HepG2 (cell line): ENCODE data around the gene PLOD3. TPM values are rescaled to one million over a fixed set of nuclear protein-coding genes. Genes with fewer than 3 reads are reported as not detected.
A peak's percentile ranks its signal among the peaks of the same experiment; 100 is the strongest.

Source experiments
- ATAC-seq: fragments of 200-7000 bp; cut with Tn5 transposase; 3 replicates; pipeline ENCODE4 v1.9.1; 2020; ENCODE audit warnings: mild to moderate bottlenecking, moderate library complexity
- BruUV-seq: library from RNA; stranded (reverse); fragments of 400-500 nt; replicated peaks from 2 replicates; lab custom pipeline; 2021; lab: Mats Ljungman, UMichigan
- CTCF ChIA-PET: fragments of 300-600 bp; formaldehyde crosslinking; extraction: SDS; loops from one replicate; lab custom pipeline; 2021; ENCODE audit warnings: low total read pairs, inconsistent platforms, low intra/inter-chr PET ratio; lab: Yijun Ruan, JAX
- POLR2A ChIA-PET: fragments of 350-600 bp; sonication (Branson Sonifier 250); formaldehyde crosslinking; loops from one replicate; lab custom pipeline; 2020; ENCODE audit warnings: antibody characterized with exemption, inconsistent platforms; lab: Yijun Ruan, JAX
- DNase-seq: peaks from one replicate; pipeline ENCODE4 v3.0.0-alpha.2; 2015; ENCODE audit warnings: low spot score
- FAIRE-seq: peaks from 3 replicates; lab custom pipeline; 2011; peaks lifted over from hg19 to GRCh38; lab: Jason Lieb, UNC
- H2AFZ ChIP-seq: one replicate; pipeline ENCODE4 v1.6.1; 2011; ENCODE audit warnings: low read length, inconsistent platforms
- H3K27ac ChIP-seq: fragments of 300-600 bp; 3 replicates; pipeline ENCODE4 v1.8.0; 2011; ENCODE audit warnings: mixed run types, mild to moderate bottlenecking, mixed read lengths, low read length, inconsistent platforms; ENCODE audit not compliant: insufficient read depth; ENCODE audit errors: extremely low read length
- H3K27me3 ChIP-seq, 2 experiments: fragments of 200-600 bp in 1 of 2; 2 replicates in 1 of 2; 3 replicates in 1 of 2; pipeline versions ENCODE4 v1.6.0 to v1.8.0; 2011; ENCODE audit warnings: low read length in 2 of 2, mild to moderate bottlenecking in 2 of 2, moderate library complexity in 2 of 2, inconsistent platforms in 1 of 2; ENCODE audit not compliant: insufficient read depth in 2 of 2, control insufficient read depth in 1 of 2
- H3K36me3 ChIP-seq, 2 experiments: fragments of 200-600 bp in 1 of 2; replicated peaks in 1 of 2; 2 replicates in 1 of 2; 3 replicates in 1 of 2; pipeline versions ENCODE4 v1.5.1 to v1.8.0; 2011; ENCODE audit warnings: low read length in 2 of 2, inconsistent platforms in 1 of 2; ENCODE audit not compliant: insufficient read depth in 2 of 2, control insufficient read depth in 1 of 2
- H3K4me1 ChIP-seq: 2 replicates; pipeline ENCODE4 v1.5.1; 2012; ENCODE audit warnings: low read length, inconsistent platforms; ENCODE audit not compliant: insufficient read depth
- H3K4me2 ChIP-seq: 2 replicates; pipeline ENCODE4 v1.6.0; 2011; ENCODE audit warnings: low read depth, low read length, inconsistent platforms
- H3K4me3 ChIP-seq, 3 experiments: fragments of 200-600 bp in 1 of 3; sonication (generic), shearing (Covaris generic) in 1 of 3; replicated peaks in 1 of 3; 2 replicates each; pipeline ENCODE4 v1.5.1; 2011 to 2016; ENCODE audit warnings: low read length in 3 of 3, inconsistent platforms in 2 of 3, low read depth in 2 of 3, mild to moderate bottlenecking in 2 of 3, control low read depth in 1 of 3, mixed read lengths in 1 of 3; ENCODE audit not compliant: insufficient read depth in 1 of 3
- H3K79me2 ChIP-seq: one replicate; pipeline ENCODE4 v1.6.1; 2011; ENCODE audit warnings: low read length, inconsistent platforms; ENCODE audit not compliant: insufficient read depth
- H3K9ac ChIP-seq: 2 replicates; pipeline ENCODE4 v1.6.0; 2011; ENCODE audit warnings: mild to moderate bottlenecking, low read depth, low read length, inconsistent platforms; ENCODE audit not compliant: insufficient read depth
- H3K9me3 ChIP-seq: 2 replicates; pipeline ENCODE4 v1.5.1; 2012; ENCODE audit warnings: mild to moderate bottlenecking, low read length
- H4K20me1 ChIP-seq: 2 replicates; pipeline ENCODE4 v1.6.0; 2011; ENCODE audit warnings: inconsistent platforms, mild to moderate bottlenecking, low read length, moderate library complexity; ENCODE audit not compliant: insufficient read depth
- AGO1 ChIP-seq: fragments of 200-400 bp; formaldehyde crosslinking; IDR thresholded peaks from 2 replicates; pipeline ENCODE4 v1.6.1; 2017; ENCODE audit warnings: mild to moderate bottlenecking, low read depth, low read length, moderate library complexity; ENCODE audit not compliant: poor library complexity, severe bottlenecking
- CHD2 ChIP-seq: IDR thresholded peaks from 2 replicates; pipeline ENCODE4 v1.6.1; 2011; ENCODE audit warnings: low read depth, low read length, improper control_type of control experiment
- HNF4G ChIP-seq, 2 experiments: sonication (generic) in 1 of 2; formaldehyde crosslinking in 1 of 2; IDR thresholded peaks; 2 replicates each; pipeline versions ENCODE4 v1.4.0 to v1.6.1; 2011 to 2020; ENCODE audit warnings: borderline replicate concordance in 2 of 2, low read depth in 2 of 2, mild to moderate bottlenecking in 2 of 2, low read length in 1 of 2, missing genetic modification reagents in 1 of 2, moderate library complexity in 1 of 2
- KDM6A ChIP-seq: IDR thresholded peaks from 2 replicates; pipeline ENCODE4 v1.6.1; 2016; ENCODE audit warnings: low read depth
- RFX1 ChIP-seq: fragments of 450-650 bp; IDR thresholded peaks from 2 replicates; pipeline ENCODE4 v1.6.1; 2017
- ZIK1 ChIP-seq: sonication (generic); formaldehyde crosslinking; IDR thresholded peaks from 2 replicates; pipeline ENCODE4 v1.5.0; 2020; ENCODE audit warnings: mild to moderate bottlenecking, low read depth, missing genetic modification reagents, borderline replicate concordance
- ZNF10 ChIP-seq: sonication (generic); formaldehyde crosslinking; IDR thresholded peaks from 2 replicates; pipeline ENCODE4 v1.4.0; 2020; ENCODE audit warnings: mild to moderate bottlenecking, low read depth, missing genetic modification reagents, borderline replicate concordance
- ZNF121 ChIP-seq: sonication (generic); formaldehyde crosslinking; IDR thresholded peaks from 2 replicates; pipeline ENCODE4 v1.5.0; 2020; ENCODE audit warnings: mild to moderate bottlenecking, missing genetic modification reagents
- ZNF674 ChIP-seq: sonication (generic); formaldehyde crosslinking; IDR thresholded peaks from 2 replicates; pipeline ENCODE4 v1.5.0; 2020; ENCODE audit warnings: low read depth, mild to moderate bottlenecking, missing genetic modification reagents
- WGBS: methylation state at CpG from one replicate; pipeline ENCODE4 v1.1.6; 2017; ENCODE audit warnings: low lambda C conversion rate; 5-methylcytosine and 5-hydroxymethylcytosine counted together
- in situ Hi-C: cut with HindIII; loops from 2 replicates; pipeline ENCODE4 v1.10.0; 2017; ENCODE audit warnings: low pct_unique_long_range_greater_than_20kb; ENCODE audit not compliant: extremely low pct_ligation_motif_present
- intact Hi-C: fragments of 100-400 bp; cut with micrococcal nuclease; formaldehyde crosslinking; loops from one replicate; pipeline ENCODE4 v1.10.0; 2022; ENCODE audit not compliant: unreplicated experiment
- polyA plus RNA-seq, 8 experiments: library from polyadenylated mRNA; depleted of rRNA in 3 of 8; stranded (reverse) in 7 of 8; unstranded in 1 of 8; fragments of >200 nt; fragmentation: Illumina TruSeq in 4 of 8; extraction: Trizol in 4 of 8; gene quantifications; 2 replicates each; pipeline versions ENCODE4 v1.2.1 to v1.2.3, GENCODE V29; 2011 to 2016; ENCODE audit warnings: low read depth in 4 of 8, missing spikeins in 1 of 8, mixed read lengths in 1 of 8; ENCODE audit not compliant: insufficient read depth in 1 of 8
- total RNA-seq, 5 experiments: library from RNA; depleted of rRNA; stranded (reverse); fragments of >200 nt; fragmentation: Illumina TruSeq; extraction: Trizol; gene quantifications; 2 replicates each; pipeline ENCODE4 v1.2.3, GENCODE V29; 2016; ENCODE audit warnings: low read depth in 1 of 5
- TF ChIP-seq, protein P1 (sequence below): sonication (generic); formaldehyde crosslinking; IDR thresholded peaks from 2 replicates; pipeline ENCODE4 v1.5.0; 2020; ENCODE audit warnings: missing genetic modification reagents, mild to moderate bottlenecking, borderline replicate concordance
- TF ChIP-seq, protein P2 (sequence below): sonication (generic); formaldehyde crosslinking; conservative IDR thresholded peaks from 2 replicates; pipeline ENCODE4 v1.4.0; 2020; ENCODE audit warnings: mild to moderate bottlenecking, missing genetic modification reagents, moderate library complexity

Gene PLOD3
- total and polyA plus RNA-seq, 2 of the 13 experiments (the other 11 are each of a cell fraction or from before 2014, with no cell fraction given): 65.8 to 67.4 TPM

DNA sequence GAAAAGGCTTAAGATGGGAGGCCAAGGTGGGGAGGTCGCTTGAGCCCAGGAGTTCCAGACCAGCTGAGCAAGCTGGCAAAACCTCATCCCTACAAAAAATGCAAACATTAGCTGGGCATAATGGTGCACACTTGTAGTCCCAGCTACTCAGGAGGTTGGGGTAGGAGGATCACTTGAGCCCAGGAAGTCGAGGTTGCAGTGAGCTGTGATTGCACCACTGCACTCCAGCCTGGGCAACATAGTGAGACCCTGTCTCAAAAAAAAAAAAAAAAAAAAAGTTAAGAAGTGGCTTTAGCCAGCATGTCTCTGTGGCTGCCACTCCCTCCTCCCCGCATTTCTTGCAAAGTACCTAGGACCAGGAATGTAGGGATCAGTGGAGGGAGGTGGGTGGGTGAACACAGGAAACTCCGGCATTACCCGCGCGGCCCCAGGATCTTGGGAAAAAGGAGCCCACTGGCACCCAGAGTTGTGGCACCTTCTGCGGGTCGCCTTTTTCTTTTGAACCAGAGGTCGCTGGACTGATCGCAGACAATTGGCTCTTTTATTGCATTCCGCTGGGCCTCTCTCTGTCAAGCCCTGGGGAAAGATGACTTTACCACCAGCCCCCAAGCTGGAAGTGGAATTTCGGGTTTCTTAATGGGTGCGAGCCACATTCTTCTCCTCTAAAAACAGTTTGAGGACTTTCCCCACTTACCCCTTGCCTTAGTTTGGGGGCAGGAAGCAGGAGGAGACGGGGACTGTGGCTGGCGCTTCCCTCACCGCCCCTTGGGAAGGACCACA lies 55.5 kb downstream of the PLOD3 start:
- 89% methylated on average over 17 of the region's 17 CpGs for WGBS
- ChIA-PET POLR2A (no interaction called here), CTCF (no interaction called here)
- FAIRE-seq (no peak), ATAC-seq (no peak), DNase-seq (no peak)
- intact Hi-C loops: no loop called here
- H3K27ac ChIP-seq: no peak overlapping the region
- H3K36me3 ChIP-seq: peaks cover 0 to 13% of the 10 kb centered on the region in 2 experiments
- peaks cover 9% of the 10 kb centered on the region; the same call in 1 of the 2 replicates for H4K20me1 ChIP-seq
- H3K4me2 ChIP-seq: no peak overlapping the region
- no TSS peak for BruUV-seq
- no peak overlapping the region for H2AFZ ChIP-seq
- H3K4me1 ChIP-seq: peaks cover 37% of the 10 kb centered on the region
- no peaks in the 10 kb centered on the region for H3K9me3 ChIP-seq
- H3K9ac ChIP-seq: no peak overlapping the region
- peaks cover 0 to 27% of the 10 kb centered on the region in 2 experiments; a peak in 4 of 5 replicates for H3K27me3 ChIP-seq
- H3K4me3 ChIP-seq: no peak overlapping the region
- TF ChIP-seq, protein P1, sequence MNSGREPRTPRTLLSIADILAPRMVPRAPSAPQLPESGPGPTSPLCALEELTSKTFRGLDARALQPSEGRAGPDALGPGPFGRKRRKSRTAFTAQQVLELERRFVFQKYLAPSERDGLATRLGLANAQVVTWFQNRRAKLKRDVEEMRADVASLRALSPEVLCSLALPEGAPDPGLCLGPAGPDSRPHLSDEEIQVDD (CRISPR knock-in tag): no peak
- TF ChIP-seq ZNF121 (peak; percentile 82), CHD2 (no peak)
- in situ Hi-C loops: no loop called here
- no peaks in the 10 kb centered on the region for H3K79me2 ChIP-seq

DNA sequence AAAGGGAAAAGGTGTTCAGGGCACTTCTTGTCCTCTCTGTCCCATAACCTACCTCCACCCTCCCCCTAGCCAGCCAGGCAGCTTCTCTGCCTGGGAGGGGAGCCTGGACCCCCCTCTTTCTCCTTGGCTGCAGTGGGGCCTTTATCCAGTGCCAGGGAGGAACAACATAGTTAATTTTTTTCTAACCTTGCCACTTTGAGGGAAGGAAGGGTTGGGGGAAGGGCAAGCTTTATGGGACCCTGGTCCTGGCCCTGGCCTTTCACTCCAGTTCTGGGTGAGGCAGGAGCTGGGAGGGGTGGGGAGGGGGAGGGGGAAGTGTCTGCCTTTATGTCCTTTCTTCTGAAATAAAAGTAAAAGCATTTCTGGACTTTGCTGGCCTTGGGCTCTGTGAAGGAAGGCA lies 56.5 kb downstream of the PLOD3 start:
- Histone ChIP-seq H3K4me1 (peaks cover 36% of the 10 kb centered on the region), H3K4me2 (no peak overlapping the region), H3K36me3 (peaks cover 0 to 14% of the 10 kb centered on the region in 2 experiments), H3K27me3 (peaks cover 0 to 25% of the 10 kb centered on the region in 2 experiments; a peak in 4 of 5 replicates), H3K79me2 (no peaks in the 10 kb centered on the region), H3K27ac (no peak overlapping the region), H3K4me3 (no peak overlapping the region), H4K20me1 (peaks cover 9% of the 10 kb centered on the region; the same call in 1 of the 2 replicates), H3K9me3 (no peaks in the 10 kb centered on the region), H3K9ac (no peak overlapping the region), H2AFZ (no peak overlapping the region)
- ATAC-seq (no peak), FAIRE-seq (no peak), DNase-seq (no peak)
- in situ Hi-C loops: no loop called here
- ChIA-PET CTCF (no interaction called here), POLR2A (interaction anchor here (0.6 kb wide), 1 partner anchor 22 kb away, joined by 3 read pairs; no protein-coding TSS in a partner anchor)
- intact Hi-C loops: no loop called here
- no TSS peak for BruUV-seq
- TF ChIP-seq ZIK1 (no peak), ZNF674 (CRISPR knock-in tag) (no peak), RFX1 (no peak), ZNF10 (CRISPR knock-in tag) (no peak), KDM6A (CRISPR knock-in tag) (no peak), HNF4G (IDR thresholded peaks at IDR 0.05; ENCODE audit: borderline replicate concordance, low read depth, low read length) (no peak), HNF4G (CRISPR knock-in tag; IDR thresholded peaks at IDR 0.05; ENCODE audit: borderline replicate concordance, low read depth) (no peak), AGO1 (no peak)
- TF ChIP-seq, protein P2, sequence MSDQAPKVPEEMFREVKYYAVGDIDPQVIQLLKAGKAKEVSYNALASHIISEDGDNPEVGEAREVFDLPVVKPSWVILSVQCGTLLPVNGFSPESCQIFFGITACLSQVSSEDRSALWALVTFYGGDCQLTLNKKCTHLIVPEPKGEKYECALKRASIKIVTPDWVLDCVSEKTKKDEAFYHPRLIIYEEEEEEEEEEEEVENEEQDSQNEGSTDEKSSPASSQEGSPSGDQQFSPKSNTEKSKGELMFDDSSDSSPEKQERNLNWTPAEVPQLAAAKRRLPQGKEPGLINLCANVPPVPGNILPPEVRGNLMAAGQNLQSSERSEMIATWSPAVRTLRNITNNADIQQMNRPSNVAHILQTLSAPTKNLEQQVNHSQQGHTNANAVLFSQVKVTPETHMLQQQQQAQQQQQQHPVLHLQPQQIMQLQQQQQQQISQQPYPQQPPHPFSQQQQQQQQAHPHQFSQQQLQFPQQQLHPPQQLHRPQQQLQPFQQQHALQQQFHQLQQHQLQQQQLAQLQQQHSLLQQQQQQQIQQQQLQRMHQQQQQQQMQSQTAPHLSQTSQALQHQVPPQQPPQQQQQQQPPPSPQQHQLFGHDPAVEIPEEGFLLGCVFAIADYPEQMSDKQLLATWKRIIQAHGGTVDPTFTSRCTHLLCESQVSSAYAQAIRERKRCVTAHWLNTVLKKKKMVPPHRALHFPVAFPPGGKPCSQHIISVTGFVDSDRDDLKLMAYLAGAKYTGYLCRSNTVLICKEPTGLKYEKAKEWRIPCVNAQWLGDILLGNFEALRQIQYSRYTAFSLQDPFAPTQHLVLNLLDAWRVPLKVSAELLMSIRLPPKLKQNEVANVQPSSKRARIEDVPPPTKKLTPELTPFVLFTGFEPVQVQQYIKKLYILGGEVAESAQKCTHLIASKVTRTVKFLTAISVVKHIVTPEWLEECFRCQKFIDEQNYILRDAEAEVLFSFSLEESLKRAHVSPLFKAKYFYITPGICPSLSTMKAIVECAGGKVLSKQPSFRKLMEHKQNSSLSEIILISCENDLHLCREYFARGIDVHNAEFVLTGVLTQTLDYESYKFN: 0 out of 2 replicates have a peak, but pooled peaks have one; percentile 23
